Effector memory CD4-positive, alpha-beta T cell (primary cell): Measurements from ENCODE around the gene CEP112.
"Not testable (repeated sequence)": the region's sequence is repeated elsewhere in the genome, so short reads cannot be mapped to it uniquely, and the experiment has no call there.

Source experiments
- DNase-seq, 3 donors: peaks; one replicate each; pipeline ENCODE4 v3.0.0-alpha.2; 2020
- H3K27ac ChIP-seq: 2 replicates; pipeline ENCODE4 v1.7.0; 2013; ENCODE audit warnings: mild to moderate bottlenecking, low read length, moderate library complexity; ENCODE audit not compliant: insufficient read depth, poor library complexity, severe bottlenecking
- H3K27me3 ChIP-seq: replicated peaks from 2 replicates; pipeline ENCODE4 v1.7.0; 2013; ENCODE audit warnings: mild to moderate bottlenecking, low read length; ENCODE audit not compliant: insufficient read depth, control insufficient read depth, poor library complexity, severe bottlenecking
- H3K36me3 ChIP-seq: 2 replicates; pipeline ENCODE4 v1.7.0; 2013; ENCODE audit warnings: mild to moderate bottlenecking, low read length, moderate library complexity; ENCODE audit not compliant: control insufficient read depth, insufficient read depth
- H3K4me1 ChIP-seq: 2 replicates; pipeline ENCODE4 v1.7.0; 2013; ENCODE audit warnings: low read length, mild to moderate bottlenecking; ENCODE audit not compliant: control insufficient read depth, insufficient read depth, poor library complexity, severe bottlenecking
- H3K4me3 ChIP-seq: 2 replicates; pipeline ENCODE4 v1.7.0; 2013; ENCODE audit warnings: low read length, low read depth, mild to moderate bottlenecking; ENCODE audit not compliant: insufficient read depth, poor library complexity, severe bottlenecking
- H3K9me3 ChIP-seq: 2 replicates; pipeline ENCODE4 v1.7.0; 2013; ENCODE audit warnings: mild to moderate bottlenecking, low read length, moderate library complexity; ENCODE audit not compliant: control insufficient read depth

Gene CEP112

GRCh38 chr17:65737451-65737850 lies 454.5 kb downstream of the CEP112 start:
- no peak overlapping the region for H3K4me3 ChIP-seq

DNA sequence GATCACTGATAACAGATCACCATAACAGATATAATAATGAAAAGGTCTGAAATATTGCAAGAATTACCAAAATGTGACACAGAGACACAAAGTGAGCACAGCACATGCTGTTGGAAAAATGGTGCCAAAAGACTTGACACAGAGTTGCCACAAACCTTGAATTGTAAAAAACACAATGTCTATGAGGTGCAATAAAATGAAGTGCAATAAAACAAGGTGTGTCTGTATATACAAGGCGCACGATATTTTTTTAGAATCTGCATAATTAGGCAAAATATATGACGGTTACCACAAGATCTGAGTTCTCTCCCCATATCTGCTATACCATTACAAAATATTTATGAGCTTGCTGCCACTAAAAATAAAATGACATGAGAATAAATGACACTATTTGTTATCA lies 458.6 kb downstream of the CEP112 start:
- Histone ChIP-seq H3K27me3 (no peaks in the 10 kb centered on the region), H3K27ac (no peak overlapping the region), H3K4me3 (no peak overlapping the region), H3K4me1 (peaks cover 5% of the 10 kb centered on the region), H3K9me3 (no peaks in the 10 kb centered on the region), H3K36me3 (no peaks in the 10 kb centered on the region)
- no peak for DNase-seq

More at GRCh38 chr17:65737451-65737850, 454.5 kb downstream of the CEP112 start:
- DNase-seq: no peak
- peaks cover 9% of the 10 kb centered on the region for H3K4me1 ChIP-seq
- no peaks in the 10 kb centered on the region for H3K9me3 ChIP-seq
- H3K36me3 ChIP-seq: no peaks in the 10 kb centered on the region
- no peaks in the 10 kb centered on the region for H3K27me3 ChIP-seq
- no peak overlapping the region for H3K27ac ChIP-seq

DNA sequence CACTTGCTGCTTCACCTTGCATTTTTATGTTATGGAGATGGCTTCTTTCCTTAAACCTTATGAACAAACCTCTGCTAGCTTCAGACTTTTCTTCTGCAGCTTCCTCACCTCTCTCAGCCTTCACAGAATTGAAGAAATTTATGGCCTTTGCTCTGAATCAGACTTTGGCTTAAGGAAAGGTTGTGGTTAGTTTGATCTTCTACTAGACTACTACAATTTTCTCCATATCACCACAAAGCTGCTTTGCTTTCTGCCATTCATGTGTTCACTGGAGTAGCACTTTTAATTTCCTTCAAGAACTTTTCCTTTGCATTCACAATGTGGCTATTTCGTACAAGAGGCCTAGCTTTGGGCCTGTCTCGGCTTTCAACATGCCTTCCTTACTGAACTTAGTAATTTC lies 459.3 kb downstream of the CEP112 start:
- not testable (repeated sequence) for H3K4me1 ChIP-seq, H3K9me3 ChIP-seq, H3K4me3 ChIP-seq, H3K27ac ChIP-seq, H3K27me3 ChIP-seq, DNase-seq, H3K36me3 ChIP-seq

DNA sequence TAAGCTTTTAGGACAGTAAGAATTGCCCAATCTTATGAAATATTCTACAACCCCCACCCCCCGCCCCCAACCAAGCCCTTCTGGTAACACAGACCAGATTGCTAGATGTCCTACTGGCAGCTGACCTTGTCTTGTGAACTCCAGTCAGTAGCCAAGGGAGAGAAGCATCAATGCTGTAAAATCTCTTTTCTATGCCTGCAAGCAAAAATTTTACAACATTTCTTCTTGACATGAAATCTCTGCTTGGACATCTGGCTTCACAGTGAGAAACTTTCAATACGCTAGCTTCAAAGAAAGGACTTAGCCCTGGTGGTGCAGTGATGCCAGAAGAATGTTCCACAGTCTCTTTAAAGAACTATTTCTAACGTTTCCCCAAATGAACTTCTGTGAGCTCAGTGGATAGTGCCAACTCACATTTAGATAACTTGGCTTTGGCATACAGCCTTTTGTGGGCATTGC lies 461.2 kb downstream of the CEP112 start:
- no peak for DNase-seq
- Histone ChIP-seq H3K36me3 (no peaks in the 10 kb centered on the region), H3K27ac (no peak overlapping the region), H3K4me3 (no peak overlapping the region), H3K27me3 (no peaks in the 10 kb centered on the region), H3K4me1 (peaks cover 5% of the 10 kb centered on the region), H3K9me3 (no peaks in the 10 kb centered on the region)

GRCh38 chr17:65729207-65729606 lies 462.7 kb downstream of the CEP112 start:
- Histone ChIP-seq H3K27me3 (no peaks in the 10 kb centered on the region), H3K4me3 (no peak overlapping the region), H3K9me3 (no peaks in the 10 kb centered on the region), H3K4me1 (peaks cover 5% of the 10 kb centered on the region), H3K27ac (no peak overlapping the region), H3K36me3 (no peaks in the 10 kb centered on the region)
- no peak for DNase-seq

GRCh38 chr17:65727832-65728231 lies 464.1 kb downstream of the CEP112 start:
- no peaks in the 10 kb centered on the region for H3K36me3 ChIP-seq
- H3K4me1 ChIP-seq: peaks cover 2% of the 10 kb centered on the region
- H3K4me3 ChIP-seq: no peak overlapping the region
- no peak for DNase-seq
- H3K27me3 ChIP-seq: no peaks in the 10 kb centered on the region
- no peak overlapping the region for H3K27ac ChIP-seq
- no peaks in the 10 kb centered on the region for H3K9me3 ChIP-seq

GRCh38 chr17:65727246-65727645 lies 464.7 kb downstream of the CEP112 start:
- no peak overlapping the region for H3K27ac ChIP-seq

DNA sequence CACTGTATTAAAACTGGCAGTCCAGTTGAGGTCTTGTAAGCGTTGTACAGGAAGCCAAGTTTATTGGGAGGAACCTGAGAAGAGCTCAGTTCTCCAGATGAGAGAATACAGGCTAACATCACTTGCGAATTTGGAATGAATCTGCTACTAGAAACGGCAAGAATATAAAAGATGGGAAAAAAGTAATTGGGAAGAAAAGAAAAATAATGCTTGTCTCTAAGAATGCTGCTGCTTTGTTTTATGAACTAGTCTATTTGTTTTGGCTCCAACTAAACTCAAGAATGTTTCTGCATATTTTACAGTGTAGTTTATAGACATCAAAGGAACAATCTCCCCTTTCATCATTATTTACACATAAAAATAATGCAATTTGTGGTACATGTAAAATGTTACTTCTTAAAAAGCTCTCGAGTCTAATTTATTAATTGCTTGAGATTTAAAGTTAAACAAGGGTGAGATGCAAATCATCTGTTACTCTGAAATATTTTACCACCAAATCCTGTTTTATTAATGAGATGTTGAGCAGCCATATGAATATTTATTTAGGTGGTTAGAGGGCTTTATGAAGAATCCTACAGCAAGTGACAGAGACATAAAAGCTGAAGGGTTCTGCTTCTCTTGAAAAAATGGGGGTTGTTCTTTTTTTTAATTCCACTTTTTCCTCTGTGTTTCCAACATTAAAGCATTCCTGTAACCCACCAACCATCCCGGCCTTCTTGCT lies 468.3 kb downstream of the CEP112 start:
- DNase-seq: no peak
- Histone ChIP-seq H3K27me3 (no peaks in the 10 kb centered on the region), H3K36me3 (no peaks in the 10 kb centered on the region), H3K4me3 (no peak overlapping the region), H3K4me1 (no peaks in the 10 kb centered on the region), H3K27ac (no peak overlapping the region), H3K9me3 (no peaks in the 10 kb centered on the region)

More at GRCh38 chr17:65727246-65727645, 464.7 kb downstream of the CEP112 start:
- H3K4me3 ChIP-seq: no peak overlapping the region
- no peaks in the 10 kb centered on the region for H3K27me3 ChIP-seq
- no peak for DNase-seq
- no peaks in the 10 kb centered on the region for H3K4me1 ChIP-seq
- H3K36me3 ChIP-seq: no peaks in the 10 kb centered on the region
- H3K9me3 ChIP-seq: no peaks in the 10 kb centered on the region

- Histone ChIP-seq H3K27me3 (no peaks in the 10 kb centered on the region), H3K36me3 (no peaks in the 10 kb centered on the region), H3K4me1 (no peaks in the 10 kb centered on the region), H3K4me3 (no peak overlapping the region), H3K9me3 (no peaks in the 10 kb centered on the region), H3K27ac (no peak overlapping the region)
- DNase-seq: no peak
Measured at GRCh38 chr17:65718601-65719000, 473.3 kb downstream of the CEP112 start.

DNA sequence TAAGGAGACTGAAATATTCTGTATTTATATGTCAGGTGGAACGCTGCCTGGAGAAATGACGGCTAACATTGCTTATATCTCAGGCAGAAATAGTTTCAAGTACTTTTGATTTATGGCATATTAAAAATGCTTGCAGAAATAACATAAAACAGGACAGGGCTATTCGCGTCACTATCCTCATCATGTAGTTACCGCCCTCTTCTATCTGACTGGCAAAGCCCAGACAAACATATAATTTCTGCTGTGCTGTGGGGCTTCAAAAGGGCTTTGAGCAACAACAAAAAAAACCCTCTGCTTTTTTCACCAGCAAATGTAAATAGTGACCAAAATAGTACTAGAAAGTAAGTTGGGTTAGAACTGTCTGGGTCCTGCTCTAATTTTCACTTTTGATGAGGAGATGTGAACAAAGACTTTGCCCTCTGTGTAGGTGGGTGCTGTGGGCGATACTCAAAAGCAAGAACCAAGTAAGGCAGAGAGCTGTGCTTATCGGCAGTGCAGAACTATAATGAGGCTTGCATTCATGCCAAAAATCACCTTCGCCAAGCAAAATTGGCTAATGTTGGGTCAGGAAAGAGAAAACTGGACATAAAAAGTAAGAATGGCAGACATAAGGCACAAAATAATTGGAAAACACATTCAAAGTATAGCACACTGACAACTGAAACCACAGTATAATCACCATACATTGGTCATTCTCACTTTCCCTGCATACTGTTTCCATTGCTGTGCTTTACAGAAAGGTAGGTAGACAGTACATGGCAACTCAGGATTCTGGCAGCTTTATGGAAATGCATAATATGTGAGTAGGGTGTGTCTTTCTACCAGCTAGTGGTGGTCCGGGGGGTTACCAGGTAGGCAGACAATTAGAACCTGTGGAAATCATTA lies 479.3 kb downstream of the CEP112 start:
- no peaks in the 10 kb centered on the region for H3K9me3 ChIP-seq
- no peak overlapping the region for H3K4me3 ChIP-seq
- no peaks in the 10 kb centered on the region for H3K27me3 ChIP-seq
- no peak for DNase-seq
- no peaks in the 10 kb centered on the region for H3K36me3 ChIP-seq
- no peaks in the 10 kb centered on the region for H3K4me1 ChIP-seq
- no peak overlapping the region for H3K27ac ChIP-seq
